HG02759 (cell line): ENCODE results near the gene MAPK8IP2.

Experiments
- ATAC-seq: cut with Tn5 transposase; IDR thresholded peaks from one replicate; pipeline ENCODE4 v1.9.1; 2021; ENCODE audit warnings: mild to moderate bottlenecking, moderate library complexity; ENCODE audit not compliant: unreplicated experiment

The MAPK8IP2 gene

GRCh38 chr22:50600538-50600937 lies at the start of gene MAPK8IP2:
Gene MAPK8IP2, plus strand, starts transcription at chr22:50600793. Its CDS starts 26 bp downstream, at chr22:50600819.
- no peak for ATAC-seq

DNA sequence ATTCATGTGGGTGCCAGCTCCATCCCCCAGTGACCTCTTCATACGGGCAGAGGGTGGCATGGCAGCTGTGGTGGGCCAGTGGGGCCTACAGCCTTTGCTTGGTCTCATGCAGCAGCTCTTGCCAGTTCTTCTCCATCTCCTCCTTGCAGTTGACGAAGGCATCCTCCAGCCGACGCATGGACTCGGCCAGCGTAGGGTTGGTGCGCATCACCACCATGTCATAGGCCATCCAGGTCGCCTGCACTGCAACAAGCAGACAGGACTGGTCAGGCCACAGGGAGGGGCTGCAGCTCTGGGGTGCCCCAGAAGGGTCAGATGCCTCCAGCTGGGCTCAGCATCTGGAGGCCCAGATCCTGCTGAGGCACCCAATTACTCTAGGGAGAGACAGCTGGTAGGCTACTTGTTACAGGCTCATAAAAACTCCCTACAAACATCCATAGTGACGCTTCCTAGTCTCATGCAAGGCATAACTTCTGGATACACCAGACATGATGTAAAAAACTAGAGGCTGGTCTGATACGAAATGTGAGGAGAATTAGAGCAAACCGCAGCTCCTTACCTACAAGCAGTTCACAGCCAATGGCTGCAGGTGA lies 49.3 kb upstream of the MAPK8IP2 start:
- no peak for ATAC-seq

DNA sequence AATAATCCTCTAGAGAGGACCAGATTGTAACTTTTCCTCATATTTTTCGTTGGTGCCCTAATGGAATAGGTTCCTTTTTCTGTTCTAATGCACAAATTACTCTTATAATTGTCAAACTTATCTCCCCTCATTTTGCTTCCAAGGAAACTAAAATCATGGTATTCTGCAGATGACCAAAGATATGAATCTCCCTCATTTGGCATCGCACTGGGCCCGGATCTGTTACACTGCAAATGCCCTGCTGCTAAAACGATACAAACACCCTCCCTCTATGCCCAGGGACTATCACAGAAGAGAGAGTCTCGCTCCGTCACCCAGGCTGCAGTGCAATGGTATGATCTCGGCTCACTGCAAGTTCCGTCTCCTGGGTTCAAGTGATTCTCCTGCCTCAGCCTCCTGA lies 47.3 kb upstream of the MAPK8IP2 start:
- no peak for ATAC-seq

DNA sequence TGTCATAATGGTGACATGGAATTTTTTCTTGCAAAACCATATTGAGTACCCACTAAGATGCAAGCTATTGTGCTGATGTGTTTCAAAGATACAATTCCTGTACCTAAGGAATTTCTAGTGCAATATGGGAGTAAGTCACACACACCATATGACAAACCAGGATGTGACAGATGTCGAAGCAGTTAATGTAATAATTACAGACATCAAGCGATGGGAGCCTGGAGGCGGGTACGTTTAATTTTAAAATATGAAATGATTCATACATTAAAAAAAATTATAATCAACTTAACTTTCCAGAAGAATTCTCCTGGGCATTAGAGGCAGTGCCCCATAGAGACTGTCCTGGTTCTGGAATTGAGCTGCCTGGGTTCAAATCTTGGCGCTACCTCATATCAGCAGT lies 43.9 kb upstream of the MAPK8IP2 start:
- ATAC-seq: no peak

- no peak for ATAC-seq
Observed at GRCh38 chr22:50560034-50560433, 40.6 kb upstream of the MAPK8IP2 start.

GRCh38 chr22:50561401-50562358 lies 38.9 kb upstream of the MAPK8IP2 start:
- no peak for ATAC-seq

GRCh38 chr22:50562523-50563412 lies 37.8 kb upstream of the MAPK8IP2 start, which contains the start of gene SYCE3:
Gene SYCE3, minus strand, starts transcription at chr22:50562919. Its CDS starts 6,514 bp downstream, at chr22:50556405.
- peak; percentile 94 for ATAC-seq

DNA sequence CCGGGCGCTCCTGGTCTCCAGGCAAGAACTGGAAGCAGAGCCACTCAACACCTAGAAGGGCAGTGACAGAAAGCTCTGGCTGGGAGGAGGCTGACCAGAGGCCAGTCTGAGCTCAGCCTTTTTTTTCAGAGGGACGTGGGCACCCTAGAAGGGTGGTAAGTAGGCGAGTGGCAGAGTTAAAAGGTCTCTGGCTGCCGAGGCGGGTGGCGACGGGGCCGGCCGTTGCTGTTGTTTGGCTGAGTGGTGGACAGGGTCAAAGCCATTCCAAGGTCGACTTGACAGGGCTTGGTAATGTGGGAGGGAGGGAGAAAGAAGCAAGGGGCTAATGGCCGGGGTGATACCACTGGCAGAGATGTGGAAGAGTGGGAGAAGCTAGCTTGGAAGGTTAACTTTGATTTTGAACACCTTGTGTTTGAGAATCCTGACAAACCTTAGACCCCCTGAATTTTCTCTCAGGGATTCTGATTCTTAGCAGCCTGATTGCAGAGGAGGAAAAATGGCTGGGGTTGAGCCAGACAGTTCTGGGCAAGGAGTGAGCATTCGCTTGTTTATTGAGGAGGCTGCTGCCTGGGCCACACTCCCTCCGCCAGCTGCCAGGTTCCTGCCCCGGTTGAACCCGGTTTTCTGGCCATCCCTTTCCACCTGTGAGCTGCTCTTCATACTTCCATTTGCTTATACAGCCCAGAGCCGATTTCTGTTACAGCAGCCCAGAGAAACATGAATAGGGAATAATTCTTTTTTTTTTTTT lies 37.0 kb upstream of the MAPK8IP2 start:
- ATAC-seq: no peak

GRCh38 chr22:50564289-50564688 lies 36.3 kb upstream of the MAPK8IP2 start:
- ATAC-seq: no peak

DNA sequence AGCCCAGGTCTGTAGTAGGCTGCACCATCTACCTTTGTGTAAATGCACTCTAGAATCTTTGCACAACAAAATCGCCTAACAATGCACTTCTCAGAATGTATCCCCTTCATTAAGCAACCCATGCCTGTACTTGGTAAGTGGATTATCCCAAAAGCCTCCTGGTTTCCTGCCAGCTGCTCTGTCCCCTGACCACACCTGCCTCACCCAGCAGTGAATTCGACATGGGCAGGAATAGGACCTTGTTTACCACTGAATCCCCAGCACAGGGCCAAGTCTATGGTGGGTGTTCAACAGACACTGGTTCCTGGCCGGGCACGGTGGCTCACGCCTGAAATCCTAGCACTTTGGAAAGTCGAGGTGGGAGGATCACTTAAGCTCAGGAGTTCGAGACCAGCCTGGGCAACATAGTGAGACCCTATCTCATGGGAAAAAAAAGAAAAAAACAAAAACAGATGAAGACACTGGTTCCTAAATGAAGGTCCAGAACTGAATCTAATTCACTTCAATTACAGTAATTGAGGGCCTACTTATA lies 32.8 kb upstream of the MAPK8IP2 start:
- no peak for ATAC-seq

- no peak for ATAC-seq
Observed at GRCh38 chr22:50568626-50569025, 32.0 kb upstream of the MAPK8IP2 start.

DNA sequence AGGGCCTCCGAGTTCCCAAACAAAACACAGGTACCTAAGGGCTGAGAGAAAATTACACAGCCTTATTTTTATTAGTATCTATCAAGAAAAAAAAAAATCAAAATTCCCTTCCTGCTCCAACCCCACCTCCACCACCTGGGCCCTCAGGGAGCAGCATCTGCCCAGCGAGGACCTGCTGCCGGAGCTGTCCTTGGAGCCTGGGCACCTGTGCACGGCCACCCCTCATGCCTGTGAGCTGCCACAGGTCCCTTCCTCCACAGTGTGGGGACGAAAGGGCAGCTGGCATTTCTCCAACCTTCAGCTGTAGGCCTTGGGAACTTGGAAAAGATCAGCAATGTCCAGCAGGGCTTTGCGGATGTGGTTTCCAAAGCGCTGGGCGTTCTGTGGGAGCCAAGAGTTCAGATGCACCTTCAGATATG lies 31.5 kb upstream of the MAPK8IP2 start:
- no peak for ATAC-seq

- ATAC-seq: no peak
Observed at GRCh38 chr22:50569896-50570535, 30.6 kb upstream of the MAPK8IP2 start.

GRCh38 chr22:50570861-50571260 lies 29.7 kb upstream of the MAPK8IP2 start:
- ATAC-seq: no peak

- no peak for ATAC-seq
Observed at GRCh38 chr22:50571264-50572175, 29.1 kb upstream of the MAPK8IP2 start.

GRCh38 chr22:50572965-50573364 lies 27.6 kb upstream of the MAPK8IP2 start:
- ATAC-seq: no peak

DNA sequence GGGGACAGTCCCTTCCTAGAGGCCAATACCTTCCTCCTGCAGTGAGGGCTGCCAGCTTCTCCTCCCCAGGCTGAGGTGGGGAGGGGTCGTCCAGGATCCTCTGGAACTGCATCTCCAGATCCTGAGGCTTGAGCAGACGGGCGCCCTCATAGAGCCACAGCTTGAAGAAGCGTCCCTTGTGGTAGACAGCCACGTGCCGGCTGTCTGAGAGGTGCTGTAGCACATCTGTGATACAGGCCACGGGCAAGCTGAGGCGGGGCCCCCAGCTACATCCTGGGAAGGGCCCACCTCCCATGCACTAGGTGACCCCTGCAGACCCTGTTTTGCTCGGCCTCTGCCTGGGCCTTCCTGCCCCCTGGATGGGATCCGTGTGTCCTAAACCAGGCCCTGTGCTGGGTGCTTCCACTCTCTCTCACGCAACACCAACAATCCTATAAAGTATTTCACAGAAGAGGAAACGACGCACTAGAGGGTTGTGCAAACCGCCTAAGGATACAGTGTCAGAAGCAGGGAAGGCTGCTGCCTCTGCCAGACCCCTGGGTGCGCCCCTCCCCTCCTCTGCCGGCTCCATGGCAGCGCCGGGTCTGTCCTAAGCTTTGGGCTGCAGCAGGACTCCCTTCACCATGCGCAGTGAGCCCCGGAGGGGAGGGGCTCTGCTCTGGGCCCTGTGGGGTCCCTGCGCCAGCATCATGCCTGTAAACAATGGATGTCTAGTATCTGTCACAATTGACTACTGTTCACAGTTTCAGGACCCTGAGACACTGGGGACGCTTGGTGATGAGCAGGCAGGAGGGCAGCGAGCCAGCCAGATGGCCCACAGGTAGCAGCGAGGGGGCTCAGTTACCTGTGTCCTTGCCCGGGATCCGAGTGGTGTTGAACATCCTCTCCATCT lies 26.9 kb upstream of the MAPK8IP2 start:
- ATAC-seq: no peak

DNA sequence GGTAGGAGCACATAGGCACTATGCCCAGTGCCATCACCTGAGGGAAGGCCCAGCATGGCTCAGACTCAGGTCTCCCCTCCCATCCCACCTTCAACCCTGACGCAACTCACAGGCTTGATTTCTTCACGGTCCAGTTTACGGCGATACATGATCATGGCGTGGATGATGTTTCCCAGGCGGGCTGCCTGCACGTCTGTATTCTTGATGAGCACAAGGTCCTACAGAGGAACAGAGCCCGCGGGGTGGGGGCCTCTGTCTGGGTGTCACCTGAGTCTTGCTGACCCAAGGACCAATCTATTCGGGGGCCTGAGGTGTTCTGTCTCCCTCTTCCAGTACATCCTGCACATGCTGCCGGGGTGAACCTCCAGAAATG lies 26.2 kb upstream of the MAPK8IP2 start:
- ATAC-seq: no peak
